COLO829 (cell line): ENCODE measurements around the gene RAB9A.
"Not testable (repeated sequence)": the region's sequence is repeated elsewhere in the genome, so short reads cannot be mapped to it uniquely, and the experiment has no call there.

Experiments used
- DNase-seq: peaks from one replicate; pipeline ENCODE4 v3.0.0; 2012; ENCODE audit warnings: low spot score

Gene RAB9A, protein sequence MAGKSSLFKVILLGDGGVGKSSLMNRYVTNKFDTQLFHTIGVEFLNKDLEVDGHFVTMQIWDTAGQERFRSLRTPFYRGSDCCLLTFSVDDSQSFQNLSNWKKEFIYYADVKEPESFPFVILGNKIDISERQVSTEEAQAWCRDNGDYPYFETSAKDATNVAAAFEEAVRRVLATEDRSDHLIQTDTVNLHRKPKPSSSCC

DNA sequence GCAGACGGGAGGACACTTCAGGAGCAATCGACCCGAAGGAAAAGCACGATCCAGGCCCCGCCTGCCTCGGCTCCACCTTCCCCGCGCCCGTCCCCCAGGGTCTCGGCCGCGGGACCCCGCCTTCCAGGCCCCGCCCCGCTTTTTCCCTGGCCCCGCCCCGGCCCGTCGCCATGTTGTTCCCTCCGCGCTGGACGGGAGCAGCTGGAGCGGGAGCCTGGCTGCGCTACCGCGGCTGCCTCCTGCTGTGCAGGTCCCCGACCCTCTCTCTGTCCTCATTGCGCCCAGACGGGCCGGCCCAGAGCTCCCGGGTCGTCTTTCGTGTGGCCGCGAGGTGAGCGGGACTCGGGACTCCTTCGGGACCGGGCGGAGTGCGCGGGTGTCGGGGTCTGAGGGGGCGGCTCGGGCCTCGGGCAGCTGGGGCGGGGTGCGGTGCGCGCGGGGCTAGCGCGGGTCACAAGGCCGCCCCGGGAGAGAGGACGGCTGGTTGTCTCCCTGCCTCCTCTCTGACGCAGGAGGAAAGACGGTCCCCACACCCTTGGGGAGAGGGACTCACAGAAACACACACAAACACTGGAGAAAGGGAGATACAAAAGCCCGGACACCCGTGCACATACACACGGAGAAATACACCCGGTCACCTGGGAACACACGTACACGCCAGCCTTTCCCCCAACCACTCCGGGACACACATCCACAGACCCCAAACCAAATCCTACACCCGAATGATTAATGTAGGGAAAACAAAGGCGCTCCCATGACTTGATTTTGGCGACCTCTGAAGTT is at the start of gene RAB9A:
RAB9A (plus strand) TSS at position 171 of the 783 bp plus-strand sequence. CDS start 19,619 bp downstream, outside the sequence.
- DNase-seq, result peak; percentile 78

DNA sequence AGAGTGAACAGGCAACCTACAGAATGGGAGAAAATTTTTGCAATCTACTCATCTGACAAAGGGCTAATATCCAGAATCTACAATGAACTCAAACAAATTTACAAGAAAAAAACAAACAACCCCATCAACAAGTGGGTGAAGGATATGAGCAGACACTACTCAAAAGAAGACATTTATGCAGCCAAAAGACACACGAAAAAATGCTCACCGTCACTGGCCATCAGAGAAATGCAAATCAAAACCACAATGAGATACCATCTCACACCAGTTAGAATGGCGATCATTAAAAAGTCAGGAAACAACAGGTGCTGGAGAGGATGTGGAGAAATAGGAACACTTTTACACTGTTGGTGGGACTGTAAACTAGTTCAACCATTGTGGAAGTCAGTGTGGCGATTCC is 47.2 kb upstream of the RAB9A start:
- not testable (repeated sequence) for DNase-seq

DNA sequence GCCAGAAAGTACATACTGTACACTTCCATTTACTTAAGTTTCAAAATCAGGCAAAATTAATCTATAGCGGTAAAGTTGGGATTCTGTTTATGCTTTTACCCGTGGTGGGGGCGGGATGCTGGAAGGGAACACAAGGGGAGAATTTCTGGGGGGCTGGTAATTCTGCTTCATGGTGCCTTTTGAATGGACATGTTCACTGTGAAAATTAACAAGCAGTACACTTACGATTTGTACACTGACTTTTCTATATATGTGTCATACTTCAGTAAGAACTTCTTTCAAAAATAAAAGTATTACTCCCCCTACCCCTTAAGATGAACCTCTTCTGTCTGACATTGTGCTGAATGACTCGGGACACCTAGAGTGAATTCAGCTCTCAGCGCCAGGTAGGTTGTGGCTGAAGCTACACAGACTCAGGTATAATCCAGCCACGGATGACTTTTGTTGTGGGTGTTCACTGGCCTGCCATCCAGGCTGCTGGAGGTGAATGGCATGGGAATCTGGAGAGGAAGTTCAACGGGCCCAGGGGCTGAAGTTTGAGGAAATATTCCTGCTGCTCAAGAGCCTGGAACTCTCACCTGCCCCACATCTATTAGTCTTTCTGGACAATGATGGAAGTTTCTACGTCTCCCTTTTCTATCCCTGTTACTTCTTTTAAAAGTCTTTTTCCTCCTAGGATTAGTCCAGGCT is 43.3 kb upstream of the RAB9A start:
- no peak for DNase-seq

DNA sequence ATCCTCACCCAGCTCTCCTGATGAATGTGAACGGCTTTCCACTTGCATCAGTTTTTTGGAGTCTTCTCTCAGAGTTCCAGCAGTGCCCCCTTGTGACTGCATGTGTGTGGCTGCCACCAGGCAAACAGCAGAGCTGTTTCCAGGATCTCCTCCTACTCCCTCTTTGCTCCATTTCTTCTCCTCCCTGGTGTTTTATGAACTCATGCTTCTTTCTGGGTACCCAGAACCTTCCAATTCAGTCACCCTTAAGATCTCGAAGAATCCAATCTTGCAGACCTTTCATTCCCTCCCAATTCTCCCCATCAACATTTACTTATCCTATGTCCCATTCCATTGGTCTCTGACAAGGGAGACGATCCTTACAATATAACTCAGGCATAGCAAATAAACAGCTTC is 42.8 kb upstream of the RAB9A start:
- peak; percentile 24 for DNase-seq

DNA sequence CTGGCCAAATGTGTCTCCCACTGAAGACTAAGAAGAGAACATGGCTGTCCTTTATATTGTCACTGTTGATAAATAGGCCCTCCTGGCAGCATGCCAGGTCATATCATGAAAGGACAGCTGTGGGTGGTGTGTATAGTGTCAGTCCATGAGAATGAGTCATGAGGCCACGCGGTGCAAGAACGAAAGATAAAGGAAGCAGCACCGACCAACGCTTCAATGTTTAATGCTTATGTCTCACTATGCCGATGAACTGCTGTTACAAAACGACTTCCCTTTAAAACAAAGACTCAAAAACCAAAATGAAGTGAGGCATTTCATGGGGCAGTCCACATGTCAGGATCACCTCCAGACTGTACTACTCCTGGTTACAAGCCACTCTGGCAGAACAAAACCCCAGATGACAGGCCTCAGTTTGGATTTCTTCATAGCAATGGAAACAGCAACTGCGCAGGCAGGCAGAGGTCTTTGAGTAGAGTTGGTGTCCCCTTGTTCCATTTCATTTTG is 41.2 kb upstream of the RAB9A start:
- peak; percentile 56 for DNase-seq

DNA sequence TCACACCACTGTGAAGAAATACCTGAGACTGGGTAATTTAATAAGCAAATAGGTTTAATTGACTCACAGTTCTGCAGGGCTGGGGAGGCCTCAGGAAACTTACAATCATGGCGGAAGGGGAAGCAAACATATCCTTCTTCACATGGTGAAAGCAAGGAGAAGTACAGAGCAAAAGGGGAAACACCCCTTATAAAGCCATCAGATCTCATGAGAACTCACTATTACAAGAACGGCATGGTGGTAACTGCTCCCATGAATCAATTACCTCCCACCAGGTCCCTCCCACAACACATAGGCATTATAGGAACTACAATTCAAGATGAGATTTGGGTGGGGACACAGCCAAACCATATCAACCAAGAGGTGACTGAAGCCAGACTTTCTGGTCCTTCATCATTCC is 40.6 kb upstream of the RAB9A start:
- DNase-seq, result not testable (repeated sequence)

DNA sequence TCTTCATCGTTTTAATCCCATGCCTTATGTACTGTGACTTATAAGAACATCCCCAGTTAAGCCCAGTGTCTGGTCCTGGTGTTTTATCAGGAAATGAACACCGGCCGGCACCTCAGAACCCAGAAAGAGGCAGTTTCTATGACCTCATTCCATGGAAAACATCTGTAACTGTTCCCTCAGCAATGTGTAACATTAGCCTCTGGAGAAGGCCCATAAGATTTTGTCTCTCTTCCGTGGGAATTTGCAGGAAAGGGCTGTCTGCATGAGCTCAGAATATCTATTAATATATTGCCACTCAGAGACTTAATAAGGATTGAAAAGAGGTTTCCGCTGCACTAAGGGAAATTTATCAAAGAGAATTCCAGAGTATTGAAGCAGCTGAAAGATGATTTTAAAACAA is 39.1 kb upstream of the RAB9A start:
- no peak for DNase-seq

DNA sequence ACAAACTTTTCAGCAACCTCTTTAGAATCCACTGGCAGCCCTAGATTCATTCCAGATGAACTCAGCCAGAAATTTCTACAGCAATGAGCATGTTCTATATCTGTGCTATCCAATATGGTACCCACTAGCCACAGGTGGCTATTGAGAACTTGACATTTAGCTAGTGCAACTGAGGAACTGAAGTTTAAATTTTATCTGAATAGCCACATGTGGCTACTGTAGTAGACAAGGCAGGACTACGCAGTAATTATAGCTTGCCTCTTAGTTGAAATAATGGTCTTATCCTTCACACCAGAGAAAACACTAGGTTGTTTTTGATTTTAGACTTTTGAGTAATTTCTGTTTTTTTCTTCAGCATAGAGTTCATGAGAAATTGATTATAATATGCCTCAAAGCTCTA is 38.6 kb upstream of the RAB9A start:
- DNase-seq, result no peak

DNA sequence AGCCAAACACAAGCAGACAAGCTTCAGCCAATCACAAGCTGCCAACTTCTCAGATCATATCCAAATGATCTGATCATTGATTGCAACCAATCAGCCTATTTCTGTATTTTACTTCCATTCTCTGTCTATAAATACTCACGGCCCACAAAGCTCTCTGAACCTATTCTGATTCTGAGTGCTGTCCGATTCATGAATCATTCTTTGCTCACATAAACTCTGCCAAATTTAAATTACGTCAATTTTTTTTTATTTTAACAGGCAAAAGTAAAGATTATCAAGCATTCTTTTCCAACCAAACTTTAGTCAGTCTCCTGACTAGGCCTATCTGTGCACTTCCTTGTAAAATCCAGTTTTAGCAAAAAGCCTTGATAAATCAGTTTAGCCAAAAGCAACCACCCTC is 37.8 kb upstream of the RAB9A start:
- DNase-seq, result no peak

DNA sequence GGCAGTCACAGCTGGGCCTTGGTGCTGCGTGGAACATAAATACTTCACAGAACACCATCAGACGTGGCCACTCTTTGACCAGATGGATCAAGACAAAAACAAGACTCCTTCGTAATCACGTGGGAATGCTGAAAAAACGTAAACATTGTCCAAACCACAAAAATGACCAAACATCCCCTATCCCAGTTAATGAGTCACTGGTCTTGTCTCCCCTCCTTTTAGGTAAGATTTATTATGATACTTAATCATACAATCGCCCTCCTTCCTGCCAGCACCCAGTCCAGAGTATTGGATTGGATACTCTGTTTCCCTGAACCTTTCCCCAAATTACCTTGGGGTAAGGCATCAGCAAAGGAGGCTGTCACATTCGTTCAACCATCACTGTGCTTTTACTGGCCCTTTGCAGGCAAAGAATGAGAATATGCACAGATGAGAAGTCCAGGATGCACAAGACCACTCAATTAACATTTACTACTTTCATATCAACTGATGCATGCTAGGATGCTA is 36.6 kb upstream of the RAB9A start:
- DNase-seq, result peak; percentile 3

DNA sequence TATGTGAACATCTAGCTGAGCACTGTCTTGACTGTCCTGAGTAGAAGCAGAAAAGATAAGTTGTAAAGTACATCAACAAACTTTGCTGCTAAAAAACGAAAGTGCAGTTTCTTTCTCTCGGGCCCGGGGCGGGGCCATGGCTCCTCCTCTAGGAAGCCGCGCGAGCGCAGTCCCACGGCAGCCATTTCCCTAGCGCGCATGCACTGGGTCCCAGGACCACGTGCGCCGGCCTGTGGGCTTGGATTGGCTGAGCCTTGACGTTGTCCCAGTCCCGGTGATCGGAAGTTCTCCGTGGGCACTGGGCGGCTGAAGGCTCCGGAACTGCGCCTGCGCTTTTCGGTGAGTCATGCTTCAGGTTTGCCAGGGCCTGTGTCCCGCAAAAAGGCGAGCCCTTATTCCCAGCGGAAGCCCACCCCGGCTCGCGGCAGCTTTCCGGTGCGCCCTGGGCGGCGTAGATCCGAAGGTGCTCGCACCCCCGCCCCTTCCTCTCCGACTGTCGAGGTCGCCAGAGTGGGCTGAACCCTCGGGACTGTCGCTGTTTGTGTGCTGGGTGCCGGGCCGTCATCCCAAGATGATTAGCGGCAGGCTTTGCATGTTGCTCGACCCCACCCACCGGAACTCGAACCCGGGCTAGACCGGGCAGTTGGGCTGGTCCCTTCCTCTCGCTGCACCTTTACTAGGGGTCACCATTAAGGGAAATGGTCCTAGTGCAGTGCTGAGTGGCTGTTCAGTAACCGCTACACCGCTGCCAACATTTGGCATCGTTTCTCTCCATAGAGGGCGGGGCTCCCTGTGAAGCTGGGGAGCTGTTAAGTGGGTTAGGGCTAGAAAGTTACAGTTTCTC is 35.9 kb upstream of the RAB9A start, which contains the start of gene TCEANC:
TCEANC (plus strand) TSS at position 292 of the 844 bp plus-strand sequence. CDS start 9,368 bp downstream, outside the sequence.
- DNase-seq, result peak; percentile 91

DNA sequence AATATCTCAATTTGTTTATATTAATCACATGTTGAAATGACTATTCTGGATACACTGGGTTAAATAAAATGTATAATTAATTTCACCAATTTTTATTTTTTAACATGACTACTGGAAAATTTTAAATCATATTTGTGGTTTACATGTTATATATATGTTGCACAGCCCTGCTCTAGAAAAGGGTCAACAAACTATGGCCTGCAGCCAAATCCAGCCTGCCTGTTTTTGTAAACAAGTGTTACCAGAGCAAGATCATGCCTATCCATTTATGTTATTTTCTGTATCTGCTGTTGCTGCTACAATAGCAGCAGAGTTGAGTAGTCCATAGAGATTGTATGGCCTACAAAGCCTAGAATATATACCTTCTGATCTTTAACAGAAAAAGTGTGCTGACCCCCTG is 34.8 kb upstream of the RAB9A start:
- DNase-seq, result no peak

DNA sequence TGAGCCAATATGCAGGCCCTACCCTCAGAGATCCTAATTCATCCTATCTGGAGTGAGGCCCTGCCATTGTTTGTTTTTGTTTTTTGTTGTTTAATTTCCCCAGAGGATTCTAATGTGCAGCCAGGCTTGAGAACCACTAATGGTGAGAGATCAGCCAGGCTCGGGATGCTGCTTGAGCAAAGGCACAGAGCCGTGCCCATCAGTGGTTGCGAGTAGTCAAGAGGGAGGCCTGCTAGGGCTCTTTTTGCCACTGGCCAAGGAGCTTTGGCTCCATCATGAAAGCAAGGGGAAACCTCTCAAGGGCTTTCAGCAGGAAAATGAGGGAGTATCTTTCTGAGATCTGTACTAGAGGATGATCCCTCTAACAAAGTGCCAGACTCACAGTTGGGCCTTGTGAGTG is 33.3 kb upstream of the RAB9A start:
- no peak for DNase-seq

DNA sequence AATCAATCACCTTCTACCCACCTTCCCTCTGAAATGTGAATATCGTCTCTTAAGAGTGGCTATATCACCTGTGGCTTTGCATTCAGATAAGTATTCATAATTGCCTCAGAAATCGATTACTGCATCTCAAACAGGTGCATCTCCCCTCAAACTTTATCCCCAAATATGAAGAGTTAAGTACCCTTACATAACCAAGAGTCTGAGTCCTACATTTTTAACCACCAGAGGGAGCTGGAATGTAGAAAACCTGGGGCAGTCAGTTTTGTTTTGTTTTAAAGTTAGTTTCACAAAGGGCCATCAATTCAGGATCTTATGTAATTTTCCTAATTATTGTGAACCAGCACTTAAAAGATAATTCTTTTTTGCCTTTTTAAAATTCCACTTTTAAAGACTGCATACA is 30.3 kb upstream of the RAB9A start:
- DNase-seq, result no peak

DNA sequence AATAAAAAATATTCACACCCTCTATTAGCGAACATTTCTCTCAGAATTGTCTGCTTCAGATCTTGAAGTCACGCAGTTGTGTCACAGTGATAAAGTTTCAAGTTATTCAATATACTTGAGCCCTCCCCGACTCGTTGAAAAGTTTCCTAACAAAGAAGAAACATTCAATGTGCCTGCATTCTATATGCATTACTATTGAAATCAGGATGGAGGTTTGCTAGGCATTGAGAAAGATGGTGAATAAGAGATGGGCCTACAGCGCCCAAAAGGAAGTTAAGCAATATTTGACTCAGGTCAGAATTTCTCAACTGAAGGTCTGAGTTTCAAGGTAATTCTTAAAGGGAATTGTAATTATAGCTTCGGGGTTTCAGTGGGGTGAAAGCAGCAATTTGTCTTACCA is 29.9 kb upstream of the RAB9A start:
- no peak for DNase-seq

DNA sequence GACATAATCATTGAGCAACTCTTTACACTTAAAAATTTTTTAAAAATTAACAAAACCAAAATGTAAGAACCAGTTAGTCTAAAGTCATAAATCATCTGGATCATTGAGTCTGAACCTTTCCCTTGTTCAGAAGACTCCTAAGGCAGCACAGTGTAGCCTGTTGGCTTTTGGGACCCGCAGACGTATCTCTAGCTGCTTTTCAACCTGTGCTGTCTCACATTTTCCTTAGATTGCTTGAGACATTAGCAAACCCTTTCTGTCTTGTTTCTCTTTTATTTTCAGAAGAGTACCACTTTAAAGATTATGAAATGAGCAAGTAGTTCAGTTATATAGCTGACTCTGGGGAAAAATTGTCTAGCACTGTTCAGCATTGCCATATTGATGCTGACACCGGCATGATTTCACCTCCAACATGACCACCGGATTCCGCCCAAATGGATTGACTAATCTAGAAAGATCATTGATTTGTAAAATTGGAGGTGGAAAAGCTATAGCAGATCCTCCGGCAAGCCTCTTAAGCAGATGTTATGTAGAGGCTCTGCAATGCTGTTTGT is 27.1 kb upstream of the RAB9A start:
- DNase-seq, result no peak

DNA sequence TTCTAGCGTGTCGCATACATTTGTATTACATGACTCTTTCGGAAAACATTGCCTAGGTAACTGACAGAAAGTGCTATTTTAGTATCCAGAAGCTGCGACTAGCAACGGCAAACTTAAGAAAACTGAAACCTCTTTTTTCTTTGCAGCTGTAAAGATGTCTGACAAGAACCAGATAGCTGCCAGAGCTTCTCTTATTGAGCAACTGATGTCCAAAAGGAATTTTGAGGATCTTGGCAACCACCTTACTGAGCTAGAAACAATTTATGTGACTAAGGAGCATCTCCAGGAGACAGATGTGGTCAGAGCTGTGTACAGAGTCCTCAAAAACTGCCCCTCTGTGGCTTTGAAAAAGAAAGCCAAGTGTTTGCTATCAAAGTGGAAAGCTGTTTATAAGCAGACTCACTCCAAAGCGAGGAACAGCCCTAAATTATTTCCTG is 26.6 kb upstream of the RAB9A start:
- no peak for DNase-seq

DNA sequence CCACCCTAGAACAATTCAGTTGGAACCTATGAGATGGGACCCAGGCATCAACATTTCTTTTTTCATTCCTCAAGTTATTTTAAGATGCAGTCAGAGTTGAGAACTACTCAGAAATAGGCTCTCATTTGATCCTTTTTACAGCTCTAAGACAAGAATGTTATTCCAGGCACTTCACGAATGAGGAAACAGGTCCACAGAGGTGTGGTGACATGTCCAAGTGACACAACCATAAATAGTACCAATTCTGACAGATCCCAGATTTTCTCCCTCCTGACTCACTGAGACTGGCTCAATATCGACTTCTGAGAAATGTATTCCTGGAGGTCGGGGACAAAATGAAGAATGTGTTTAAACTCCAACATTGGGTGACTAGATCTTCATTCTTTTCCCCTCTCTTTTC is 24.9 kb upstream of the RAB9A start:
- no peak for DNase-seq

DNA sequence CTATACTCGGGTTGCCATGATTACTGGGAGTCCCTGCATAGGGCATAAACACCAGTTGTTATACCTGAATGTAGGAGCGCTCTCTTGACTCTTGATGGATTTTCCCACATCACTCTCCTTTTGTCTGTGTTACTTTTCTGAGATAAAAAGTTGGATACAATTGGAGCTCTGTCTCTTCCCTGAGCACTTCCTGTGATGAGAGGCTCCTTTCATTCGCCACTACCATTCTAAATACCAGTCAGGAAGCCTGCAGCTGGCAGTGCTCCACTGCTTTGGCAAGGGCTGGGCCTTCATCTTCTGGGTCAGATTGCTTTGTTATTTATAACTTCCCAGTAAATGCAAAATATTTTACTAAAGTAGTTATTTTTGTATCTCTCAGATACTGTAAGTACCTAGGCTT is 22.1 kb upstream of the RAB9A start:
- DNase-seq, result peak; percentile 88

DNA sequence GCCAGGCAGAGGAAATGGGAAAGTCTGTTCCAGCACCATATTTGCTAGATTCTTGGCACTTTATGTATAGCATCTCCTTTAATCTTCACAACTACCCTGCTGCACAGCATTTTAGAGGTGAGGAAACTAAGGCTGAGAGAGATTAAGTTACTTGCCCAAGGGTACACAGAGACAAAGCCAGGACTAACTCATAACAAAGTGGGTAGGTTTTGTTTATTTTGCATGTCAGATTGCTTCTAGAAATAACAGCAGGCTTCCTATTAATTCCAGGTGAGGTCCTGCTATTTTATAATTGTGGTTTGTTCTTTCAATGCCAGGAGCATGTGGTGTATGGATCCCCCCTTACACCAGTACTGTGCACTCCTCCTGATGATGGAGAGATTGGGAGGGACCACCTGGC is 21.0 kb upstream of the RAB9A start:
- DNase-seq, result no peak

DNA sequence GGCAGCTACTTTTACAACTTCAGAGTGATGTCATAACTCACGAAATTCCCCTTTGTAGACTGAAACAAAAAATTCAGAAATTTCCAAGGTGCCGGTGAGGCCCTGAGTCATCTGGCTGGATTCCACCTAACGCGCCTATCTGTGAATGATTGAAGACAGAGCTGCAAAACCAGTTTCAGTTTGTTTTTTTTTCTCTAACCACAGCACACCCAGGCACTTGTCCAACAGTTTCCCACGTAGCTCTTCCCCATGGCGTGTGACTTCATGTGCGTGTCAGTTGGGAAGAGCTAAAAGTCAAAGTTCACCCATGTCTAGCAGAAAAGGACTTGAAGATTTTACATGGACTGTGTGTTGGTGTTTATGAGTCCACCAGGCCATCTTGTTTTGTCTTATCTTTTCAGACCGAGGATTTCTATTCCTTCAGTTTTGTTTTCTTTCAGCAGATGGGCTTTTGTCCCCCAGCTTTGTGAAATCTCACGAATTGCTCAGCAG is 19.6 kb upstream of the RAB9A start:
- peak; percentile 74 for DNase-seq
